ENCODE data around the gene KIAA0586.
"Not testable (repeated sequence)": the region's sequence is repeated elsewhere in the genome, so short reads cannot be mapped to it uniquely, and the experiment has no call there.

DNA sequence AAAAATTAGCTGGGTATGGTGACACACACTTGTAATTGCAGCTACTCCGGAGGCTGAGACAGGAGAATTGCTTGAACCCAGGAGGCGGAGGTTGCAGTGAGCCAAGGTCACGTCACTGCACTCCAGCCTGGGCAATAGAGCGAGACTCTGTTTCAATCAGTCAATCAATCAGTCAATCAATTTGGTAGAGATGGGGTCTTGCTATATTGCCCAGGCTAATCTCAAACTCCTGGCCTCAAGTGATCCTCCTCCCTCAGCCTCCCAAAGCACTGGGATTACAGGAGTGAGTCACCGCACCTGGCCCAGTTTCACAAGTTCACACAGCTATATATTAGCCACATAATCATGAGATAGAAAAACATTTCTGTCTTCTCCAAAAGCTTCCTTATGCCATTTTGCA is 50.8 kb downstream of the KIAA0586 start:
- TF ChIP-seq, protein P1, sequence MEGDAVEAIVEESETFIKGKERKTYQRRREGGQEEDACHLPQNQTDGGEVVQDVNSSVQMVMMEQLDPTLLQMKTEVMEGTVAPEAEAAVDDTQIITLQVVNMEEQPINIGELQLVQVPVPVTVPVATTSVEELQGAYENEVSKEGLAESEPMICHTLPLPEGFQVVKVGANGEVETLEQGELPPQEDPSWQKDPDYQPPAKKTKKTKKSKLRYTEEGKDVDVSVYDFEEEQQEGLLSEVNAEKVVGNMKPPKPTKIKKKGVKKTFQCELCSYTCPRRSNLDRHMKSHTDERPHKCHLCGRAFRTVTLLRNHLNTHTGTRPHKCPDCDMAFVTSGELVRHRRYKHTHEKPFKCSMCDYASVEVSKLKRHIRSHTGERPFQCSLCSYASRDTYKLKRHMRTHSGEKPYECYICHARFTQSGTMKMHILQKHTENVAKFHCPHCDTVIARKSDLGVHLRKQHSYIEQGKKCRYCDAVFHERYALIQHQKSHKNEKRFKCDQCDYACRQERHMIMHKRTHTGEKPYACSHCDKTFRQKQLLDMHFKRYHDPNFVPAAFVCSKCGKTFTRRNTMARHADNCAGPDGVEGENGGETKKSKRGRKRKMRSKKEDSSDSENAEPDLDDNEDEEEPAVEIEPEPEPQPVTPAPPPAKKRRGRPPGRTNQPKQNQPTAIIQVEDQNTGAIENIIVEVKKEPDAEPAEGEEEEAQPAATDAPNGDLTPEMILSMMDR (IDR thresholded peaks at IDR 0.05): not testable (repeated sequence)
- TF ChIP-seq, protein P2, sequence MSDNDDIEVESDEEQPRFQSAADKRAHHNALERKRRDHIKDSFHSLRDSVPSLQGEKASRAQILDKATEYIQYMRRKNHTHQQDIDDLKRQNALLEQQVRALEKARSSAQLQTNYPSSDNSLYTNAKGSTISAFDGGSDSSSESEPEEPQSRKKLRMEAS (IDR thresholded peaks at IDR 0.05; ENCODE audit: low read depth): not testable (repeated sequence)
